Activated T-cell treated with anti-CD3 and anti-CD28 coated beads for 48 hours (primary cell): ENCODE results near the gene ZIC1.

Experiments used
- DNase-seq: peaks from one replicate; pipeline ENCODE4 v3.0.0-alpha.2; 2020; ENCODE audit warnings: low read depth

The ZIC1 gene

DNA sequence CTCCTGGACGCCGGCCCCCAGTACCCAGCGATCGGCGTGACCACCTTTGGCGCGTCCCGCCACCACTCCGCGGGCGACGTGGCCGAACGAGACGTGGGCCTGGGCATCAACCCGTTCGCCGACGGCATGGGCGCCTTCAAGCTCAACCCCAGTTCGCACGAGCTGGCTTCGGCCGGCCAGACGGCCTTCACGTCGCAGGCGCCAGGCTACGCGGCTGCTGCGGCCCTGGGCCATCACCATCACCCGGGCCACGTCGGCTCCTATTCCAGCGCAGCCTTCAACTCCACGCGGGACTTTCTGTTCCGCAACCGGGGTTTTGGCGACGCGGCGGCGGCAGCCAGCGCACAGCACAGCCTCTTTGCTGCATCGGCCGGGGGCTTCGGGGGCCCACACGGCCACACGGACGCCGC, 956 bp downstream of the ZIC1 start:
- no peak for DNase-seq

DNA sequence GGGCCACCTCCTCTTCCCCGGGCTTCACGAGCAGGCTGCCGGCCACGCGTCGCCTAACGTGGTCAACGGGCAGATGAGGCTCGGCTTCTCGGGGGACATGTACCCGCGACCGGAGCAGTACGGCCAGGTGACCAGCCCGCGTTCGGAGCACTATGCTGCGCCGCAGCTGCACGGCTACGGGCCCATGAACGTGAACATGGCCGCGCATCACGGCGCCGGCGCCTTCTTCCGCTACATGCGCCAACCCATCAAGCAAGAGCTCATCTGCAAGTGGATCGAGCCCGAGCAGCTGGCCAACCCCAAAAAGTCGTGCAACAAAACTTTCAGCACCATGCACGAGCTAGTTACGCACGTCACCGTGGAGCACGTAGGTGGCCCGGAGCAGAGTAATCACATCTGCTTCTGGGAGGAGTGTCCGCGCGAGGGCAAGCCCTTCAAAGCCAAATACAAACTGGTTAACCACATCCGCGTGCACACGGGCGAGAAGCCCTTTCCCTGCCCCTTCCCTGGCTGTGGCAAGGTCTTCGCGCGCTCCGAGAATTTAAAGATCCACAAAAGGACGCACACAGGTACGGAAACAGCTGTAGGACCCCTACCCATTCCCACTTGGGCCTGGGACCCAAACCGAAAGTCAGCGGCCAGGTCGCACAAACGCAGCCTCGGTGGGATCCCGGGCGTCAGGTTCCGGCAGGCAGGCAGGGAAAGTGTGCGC, 1.5 kb downstream of the ZIC1 start:
- DNase-seq = no peak

DNA sequence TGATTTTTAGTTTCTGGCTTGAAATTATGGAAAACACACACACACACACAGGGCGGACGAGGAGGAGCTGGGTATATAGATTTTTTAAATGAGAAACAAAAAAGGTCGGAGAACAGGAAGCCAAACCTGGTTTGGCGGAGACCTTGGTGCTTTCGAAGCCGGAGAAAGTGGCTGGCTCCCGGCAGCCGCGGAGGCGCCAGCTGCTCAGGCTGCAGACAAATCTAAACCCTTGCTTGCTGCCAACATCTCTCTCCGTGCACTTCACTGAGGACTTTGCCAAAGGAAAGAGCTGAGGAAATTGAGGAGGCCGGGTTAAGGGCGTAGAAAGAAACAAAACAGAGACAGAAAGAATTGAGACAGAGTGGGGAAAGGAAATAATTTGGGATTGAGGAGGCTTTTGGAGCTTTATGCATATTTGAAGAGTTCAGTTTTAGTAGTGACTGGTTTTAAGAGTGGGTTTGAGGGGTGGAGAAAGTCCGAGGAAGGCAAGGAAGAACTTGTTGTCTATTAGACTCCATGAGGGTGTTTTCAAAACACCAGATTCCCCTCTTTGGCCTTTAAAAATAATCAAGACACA, 2.2 kb downstream of the ZIC1 start:
- no peak for DNase-seq

DNA sequence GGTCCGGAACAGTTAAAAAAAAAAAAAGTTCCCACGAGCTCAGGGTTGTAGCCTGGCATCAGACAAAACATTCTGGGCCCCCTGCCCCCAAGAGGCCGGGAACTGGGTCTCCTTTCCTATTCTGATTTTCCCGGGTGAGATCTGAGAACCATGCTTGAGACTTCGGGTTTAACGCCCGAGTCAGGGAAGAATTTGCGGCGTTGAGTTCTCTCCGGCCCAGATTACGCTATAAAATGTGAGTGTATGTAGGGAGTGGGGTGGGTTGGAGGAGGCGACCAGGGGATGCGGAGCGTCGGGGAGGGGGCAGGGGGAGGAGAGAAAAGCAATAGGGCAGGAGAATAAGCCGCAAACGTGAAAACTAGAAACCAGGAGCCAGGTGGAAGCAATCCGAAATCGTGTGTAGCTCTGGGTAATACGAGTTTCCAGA, 2.7 kb downstream of the ZIC1 start:
- DNase-seq = no peak

DNA sequence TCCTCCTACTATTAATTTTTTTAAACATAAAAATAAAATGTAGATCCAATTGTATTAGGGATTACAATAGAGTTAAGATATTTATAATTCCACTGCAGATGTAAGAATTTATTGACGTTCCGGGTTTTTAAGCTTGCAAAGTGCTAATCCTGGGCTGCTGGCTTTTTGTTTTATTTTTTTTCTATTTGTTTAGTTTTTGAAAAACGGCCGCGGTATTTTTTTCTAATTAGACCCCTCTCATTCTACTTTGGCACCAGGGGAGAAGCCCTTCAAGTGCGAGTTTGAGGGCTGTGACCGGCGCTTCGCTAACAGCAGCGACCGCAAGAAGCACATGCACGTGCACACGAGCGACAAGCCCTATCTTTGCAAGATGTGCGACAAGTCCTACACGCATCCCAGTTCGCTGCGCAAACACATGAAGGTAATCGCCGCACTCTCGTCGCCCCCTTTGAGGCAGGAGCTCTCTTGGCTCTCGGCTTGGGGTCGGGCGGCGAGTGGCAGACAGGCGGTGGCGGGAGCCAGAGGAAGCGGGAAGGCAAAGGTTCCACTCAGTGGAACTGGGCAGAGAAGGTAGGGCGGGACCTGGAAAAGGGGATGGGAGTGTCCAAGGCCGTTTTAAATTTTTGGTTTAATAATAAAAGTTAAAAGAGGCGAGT, 3.2 kb downstream of the ZIC1 start:
- DNase-seq = no peak

DNA sequence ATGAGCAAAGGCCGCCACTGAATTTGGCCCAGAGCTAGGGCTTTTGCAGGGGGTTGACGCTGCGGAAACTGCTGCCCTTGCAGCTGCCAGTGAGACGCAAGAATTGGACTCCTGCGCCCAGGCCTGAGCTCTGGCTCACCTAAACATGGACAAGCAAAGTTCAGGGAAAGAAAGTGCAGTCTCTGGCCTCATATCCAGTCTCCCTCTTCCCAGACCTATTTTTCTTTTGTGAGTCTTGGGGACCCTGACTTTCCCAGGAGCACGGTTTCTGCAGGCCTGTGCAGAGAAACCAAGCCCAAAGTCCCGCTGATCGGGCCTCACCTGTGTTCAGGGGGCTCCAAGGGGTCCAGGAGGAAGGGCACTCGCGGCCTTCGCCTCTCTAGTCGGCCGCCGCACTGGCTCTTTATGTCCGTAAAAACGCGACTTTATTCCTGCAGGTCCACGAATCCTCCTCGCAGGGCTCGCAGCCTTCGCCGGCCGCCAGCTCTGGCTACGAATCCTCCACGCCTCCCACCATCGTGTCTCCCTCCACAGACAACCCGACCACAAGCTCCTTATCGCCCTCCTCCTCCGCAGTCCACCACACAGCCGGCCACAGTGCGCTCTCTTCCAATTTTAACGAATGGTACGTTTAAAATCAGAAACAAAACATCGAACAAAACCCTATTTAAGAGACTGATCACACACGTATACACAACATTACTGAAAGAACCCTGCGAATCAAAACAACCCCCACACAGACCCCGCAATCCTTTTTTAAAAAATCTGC, 3.9 kb downstream of the ZIC1 start:
- DNase-seq = no peak

DNA sequence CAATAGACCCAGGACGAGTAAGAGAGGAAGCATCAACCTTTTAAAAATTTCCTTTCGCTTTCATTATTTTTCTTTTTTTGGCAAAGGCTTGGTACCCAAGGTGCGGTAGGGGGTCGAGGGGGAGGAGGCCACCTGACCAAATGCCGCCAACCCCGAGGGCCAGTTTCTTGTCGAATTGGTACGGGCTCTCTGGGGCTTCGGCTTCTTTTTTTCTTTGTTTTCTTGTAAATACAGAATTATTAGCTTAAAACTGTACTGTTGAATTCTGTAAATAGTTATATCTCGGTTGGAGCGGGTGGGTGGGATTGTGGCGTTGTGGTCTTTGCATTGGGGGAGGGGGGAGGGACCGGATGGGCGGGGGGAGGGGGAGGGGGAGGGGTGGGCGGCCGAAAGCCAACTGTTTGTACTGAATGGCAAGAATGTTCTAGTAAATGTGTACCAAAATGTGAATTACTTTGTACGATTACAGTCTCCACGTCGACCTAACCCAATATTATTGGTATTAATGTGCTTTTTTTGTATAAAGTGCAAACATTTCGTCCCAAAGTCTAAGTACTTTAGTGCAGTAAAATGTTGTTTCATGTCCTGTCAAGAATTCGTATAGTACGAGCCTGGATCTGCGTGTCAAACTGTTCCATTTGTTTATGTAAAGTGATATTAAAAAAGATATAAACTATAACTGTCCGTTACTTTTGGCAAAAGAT, 4.7 kb downstream of the ZIC1 start:
- no peak for DNase-seq

DNA sequence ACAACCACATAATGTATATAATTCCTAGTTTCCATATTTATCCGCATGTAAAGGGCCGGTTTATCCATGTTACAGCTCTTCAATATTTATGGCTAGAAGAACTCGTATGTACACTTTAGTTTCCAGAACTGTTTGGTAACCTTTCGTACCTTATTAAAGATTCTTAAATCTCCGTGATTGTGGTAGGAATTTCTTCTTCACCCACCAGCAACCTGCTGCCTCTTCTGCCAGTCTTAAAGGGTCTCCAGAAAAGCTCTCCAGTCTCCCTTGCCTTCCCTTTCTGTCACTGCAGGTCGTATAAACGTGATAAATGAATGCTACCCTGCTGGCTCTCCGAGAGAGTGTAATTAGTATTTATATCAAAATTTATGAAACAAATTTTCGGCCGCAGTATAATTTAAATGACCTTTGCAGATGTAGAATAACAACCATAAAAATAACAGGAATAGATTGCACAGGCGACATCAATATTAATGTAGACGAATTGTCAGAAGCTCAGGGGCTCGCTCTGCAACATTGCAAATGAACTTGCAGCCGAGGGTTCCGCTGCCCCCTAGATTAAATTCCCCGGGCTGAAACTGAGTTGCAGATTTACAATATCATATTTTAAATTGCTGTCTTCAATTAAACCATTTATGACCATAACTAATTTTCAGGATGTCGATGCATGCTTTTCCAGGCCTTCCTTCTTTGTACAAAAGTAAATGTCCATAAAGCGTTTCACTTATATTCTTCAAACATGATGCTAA, 5.4 kb downstream of the ZIC1 start:
- no peak for DNase-seq

DNA sequence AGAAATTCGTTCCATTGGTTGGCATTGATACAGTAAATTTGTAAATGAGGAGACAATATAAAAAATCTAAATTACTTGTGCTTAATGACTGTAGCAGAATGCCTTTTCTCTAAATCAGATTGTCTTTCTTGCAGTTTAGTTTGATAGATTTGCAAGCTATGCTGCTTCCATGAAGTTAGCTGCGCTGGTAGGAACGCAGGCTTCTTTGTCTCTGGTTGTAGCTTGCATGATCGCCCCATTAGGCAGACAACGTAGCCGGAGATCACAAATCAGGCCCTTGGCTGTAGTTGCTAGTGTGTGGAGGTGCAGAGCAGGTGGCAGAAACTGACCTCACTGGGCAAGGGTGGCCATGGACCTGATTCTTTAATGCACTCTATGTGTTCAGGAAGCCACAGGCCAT, 6.1 kb downstream of the ZIC1 start:
- DNase-seq = no peak

DNA sequence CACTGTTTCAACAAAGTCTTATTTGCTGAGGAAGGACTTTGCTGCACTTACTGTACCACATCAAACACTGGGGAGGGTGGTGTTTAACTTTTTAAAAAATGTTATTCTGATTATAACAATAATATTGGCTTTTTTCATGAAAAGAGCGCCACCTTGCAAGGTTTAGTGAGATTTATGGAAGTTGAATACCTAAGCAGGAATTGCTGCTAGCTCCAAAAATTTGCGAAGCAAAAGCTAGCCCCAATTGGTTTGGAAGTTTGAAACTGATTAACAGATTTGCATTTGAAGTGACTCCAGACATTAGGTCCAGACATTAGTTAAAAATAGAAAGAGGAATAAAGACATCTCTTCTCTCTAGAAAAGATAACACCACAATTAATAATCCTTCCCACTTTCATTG, 6.7 kb downstream of the ZIC1 start:
- DNase-seq = no peak

DNA sequence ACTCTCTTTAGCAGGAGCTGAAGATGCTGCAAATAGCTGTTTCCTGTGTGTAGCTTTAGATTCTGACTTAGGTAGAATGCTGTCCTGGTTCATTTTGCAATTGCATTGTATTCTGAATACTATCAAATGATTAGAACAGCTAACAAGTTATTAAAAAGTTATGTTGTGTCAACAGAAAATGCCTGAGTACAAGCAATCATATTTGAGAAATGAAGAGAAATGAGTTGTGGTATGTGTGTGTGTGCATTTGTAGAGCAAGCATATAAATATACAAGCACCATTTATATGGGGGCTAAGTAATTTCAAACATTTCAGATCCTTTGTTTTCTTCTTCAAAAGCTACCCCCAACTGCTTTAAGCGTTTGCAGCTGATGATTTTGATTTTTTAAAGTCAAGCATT, 7.8 kb downstream of the ZIC1 start:
- no peak for DNase-seq

DNA sequence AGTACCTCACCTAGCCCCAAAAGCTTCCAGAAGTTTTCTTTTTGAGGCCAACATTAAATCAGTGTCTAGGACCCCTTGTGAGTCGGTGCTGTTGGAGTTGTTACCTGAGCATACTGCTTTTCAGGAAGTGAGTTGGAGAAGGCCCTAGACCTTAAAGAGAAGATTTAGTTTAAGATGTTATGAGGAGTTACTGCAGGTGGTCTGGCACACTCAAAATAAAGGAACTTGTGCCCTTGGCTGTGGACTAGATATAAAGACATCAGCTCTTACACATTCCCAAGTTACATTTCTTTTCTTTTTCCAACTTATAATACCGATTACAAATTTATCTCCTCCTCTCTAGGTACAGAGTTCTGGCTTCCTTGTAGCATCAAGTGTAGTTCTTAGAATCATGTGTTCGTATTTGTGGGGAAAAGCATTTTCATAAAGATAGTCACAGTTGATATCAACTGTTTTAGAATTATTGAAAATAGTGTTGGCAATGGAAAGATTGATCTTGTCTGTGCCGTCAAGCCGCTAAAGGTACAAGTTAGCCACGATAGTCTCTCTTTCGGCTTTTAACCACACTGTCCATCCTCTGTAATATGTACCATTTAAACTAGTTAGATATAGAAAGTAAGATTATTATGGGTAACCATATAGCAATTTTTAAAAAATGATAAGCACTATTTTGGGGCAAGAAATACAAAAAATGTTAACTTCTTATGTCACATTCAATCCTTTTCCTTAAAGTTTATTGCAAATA, 8.6 kb downstream of the ZIC1 start:
- DNase-seq = no peak

DNA sequence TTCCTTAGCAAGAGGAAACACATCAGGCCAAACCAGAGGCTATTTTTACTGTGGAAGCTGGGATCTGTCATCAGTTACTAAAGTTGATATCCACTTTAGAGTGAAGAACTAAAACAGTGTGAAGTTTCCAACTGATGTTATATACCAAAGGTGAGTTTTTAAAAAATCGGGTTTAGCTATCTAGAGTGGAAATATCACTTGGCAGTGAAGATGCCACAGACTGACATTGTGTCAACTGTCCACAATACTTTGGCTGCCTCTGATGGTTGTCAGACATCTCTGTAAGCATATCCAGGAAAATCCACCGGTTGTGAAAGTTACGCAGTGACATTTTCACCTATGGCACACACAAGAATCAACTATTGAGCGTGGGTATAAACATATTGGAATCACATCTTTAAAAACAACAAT, 9.2 kb downstream of the ZIC1 start:
- no peak for DNase-seq

DNA sequence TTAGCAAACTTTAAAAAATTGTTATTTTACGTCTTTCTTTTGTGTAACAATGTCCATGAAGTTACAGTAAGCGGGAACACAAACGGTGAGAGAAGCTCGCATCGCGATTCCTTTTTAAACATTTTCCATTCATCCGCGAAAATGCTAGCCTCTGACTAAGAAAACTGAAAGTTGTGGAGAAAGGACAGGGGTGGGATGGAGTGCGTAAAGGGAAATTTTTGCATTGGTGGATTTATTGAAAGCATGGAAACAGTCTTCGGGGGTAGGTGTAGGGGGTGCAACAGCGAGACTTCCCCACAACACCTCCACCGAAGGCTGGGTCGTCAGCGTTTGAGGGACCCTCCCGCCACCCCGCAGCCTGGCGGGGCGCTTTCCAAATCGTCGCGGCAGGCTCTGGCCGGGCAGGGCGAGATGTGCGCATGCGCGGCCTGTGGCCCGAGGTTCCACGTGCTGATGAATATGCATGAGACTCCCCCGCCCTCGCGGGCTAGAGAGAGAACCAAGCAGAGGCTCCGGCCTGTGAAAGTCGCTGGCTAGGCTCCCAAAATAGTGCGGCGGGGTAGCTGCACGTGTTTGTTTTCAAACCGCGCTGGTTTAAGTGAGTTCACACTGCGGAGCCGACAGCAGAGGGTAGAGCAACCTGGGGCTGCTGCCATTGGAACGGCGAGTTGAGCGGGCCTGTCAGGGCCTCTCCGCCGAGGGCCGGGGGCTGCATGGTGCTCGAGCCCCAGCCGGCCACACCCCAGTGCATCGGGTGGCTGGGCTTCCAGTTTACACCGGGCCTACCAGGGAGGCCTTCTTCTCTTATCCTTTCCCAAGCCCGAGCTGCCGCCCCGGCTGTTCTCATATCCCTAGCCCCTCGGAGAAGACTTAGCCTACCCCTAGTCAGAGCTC, 9.9 kb downstream of the ZIC1 start:
- DNase-seq = no peak

DNA sequence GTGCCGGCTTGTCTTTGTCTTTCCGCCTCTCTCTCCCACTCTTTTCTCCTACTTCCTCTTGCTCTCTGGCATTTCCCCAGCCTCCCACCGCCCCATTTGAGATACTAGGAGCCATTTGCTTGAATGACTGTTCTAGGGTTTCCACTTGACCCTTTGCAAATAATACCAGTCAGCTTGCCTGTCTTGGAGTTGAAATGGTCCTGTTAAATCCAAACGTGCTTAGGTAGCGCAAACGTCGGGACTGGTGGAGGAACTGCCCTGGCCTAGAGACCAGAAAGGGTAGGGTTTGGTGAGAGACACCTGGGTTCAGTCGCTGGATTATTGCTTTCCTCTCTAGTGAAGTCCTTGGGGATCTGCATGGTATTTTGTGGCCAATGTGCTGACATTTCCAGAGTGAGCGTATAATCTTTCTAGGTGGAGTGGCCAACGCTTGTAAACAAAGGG, 10.6 kb downstream of the ZIC1 start:
- DNase-seq = no peak

DNA sequence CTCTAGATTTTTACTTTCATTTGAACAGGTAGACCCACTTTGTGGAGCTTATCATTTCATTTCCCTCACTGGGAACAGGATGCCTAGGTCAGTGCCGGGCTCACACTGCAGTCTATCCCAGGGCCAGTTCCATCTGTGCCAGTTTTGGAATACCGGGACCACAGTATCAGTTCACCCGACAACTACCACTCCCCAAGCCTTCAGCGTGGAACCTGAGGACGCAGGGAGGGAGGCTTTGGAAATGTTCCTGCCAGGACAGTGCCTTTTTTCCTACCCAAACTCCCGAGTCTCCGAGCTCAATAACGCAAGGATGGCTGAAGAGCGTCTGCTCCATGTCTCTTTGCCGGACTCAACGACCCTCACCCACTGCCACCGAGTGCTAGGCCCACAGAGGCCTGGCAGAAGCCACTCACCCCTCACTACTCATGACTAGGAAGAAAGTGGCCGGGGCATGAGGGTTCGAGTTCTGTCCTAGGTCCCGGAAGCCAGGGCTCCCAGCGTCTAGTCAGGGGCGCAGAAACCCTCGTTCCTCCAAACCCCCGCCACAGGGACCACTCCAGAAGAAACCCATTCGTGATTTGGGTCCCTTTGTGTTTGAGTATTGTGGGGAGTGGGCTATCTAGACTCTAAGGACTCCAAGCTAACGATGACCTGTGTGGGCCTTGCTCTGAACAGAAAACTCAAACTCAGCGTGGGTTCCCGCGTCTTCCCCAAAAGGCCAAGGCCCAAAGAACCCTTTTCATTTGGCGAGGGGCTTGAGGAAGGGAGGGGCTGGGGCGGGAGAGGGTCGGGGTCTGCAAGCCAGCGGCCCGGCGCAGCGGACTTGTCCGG, 11.4 kb downstream of the ZIC1 start:
- DNase-seq = no peak

DNA sequence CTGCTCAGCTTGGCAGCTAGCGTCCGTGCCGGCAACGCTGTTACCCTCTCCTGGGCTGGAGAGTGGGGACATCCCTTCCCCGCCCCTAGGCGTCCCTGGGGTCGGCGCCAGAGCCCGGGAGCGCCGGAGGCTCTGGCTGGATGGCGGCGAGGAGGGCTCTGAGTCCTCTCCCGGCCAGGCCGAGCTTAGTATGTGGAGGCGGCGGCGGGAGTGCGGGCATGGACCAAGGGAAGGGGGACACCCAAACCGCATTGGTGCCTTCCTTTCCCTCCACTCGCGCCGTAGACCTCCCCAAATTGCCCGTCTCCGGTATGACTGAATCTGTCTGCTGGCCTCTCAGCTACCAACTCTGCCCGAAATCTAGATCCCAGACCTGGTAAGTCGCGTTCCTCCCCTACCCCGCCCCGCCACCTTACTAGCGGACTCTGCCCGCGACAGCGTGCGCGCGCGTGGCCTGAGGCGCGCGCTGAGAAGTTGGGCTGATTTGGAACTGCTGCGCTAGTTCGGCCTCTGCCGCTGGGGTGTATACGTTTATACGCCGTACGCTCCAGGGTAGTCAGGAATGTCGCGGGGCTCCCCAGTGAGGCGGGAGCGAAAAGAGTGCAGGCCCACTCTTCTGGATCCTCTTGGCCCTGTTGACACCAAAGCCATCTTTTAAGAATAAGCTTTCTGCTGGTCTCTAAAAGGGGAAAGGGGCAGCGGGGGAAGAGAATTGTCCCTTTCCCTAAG, 12.2 kb downstream of the ZIC1 start:
- DNase-seq = no peak

DNA sequence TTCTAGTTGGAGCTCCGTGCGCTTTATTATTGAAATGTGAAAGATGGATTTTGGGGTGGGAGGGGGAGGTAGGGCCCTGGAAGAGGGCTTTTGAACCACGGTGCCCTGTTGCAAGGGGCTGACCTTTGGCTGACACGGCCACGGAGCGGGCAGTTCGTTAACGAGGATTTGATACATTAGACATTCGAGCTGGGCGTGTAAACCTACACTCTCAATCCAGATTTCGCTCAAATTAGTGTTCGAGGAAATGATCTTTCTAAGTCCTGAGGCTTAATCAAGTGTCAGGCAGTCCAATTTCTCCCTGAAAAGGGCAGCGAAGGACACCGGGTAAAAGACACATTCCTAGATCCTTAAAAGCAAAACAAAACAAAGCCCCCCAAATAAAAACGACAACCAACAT, 13.0 kb downstream of the ZIC1 start:
- no peak for DNase-seq
